ENCODE measurements around the gene AGRN.
"Not testable (repeated sequence)": the region's sequence is repeated elsewhere in the genome, so short reads cannot be mapped to it uniquely, and the experiment has no call there.

Gene AGRN

DNA sequence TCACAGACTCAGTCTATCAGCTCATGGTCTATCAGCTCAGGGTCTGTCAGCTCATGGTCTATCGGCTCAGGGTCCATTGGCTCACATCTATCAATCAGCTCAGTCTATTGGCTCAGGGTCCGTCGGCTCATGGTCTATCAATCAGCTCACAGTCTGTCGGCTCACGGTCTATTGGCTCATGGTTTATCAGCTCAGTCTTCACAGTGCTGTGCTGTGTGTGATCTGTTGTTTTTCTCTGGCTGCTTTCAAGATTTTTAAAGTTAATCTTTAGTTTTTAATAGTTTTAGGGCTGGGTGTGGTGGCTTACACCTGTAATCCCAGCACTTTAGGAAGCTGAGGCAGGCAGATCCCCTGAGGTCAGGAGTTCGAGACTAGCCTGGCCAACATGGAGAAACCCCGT, 81.6 kb downstream of the AGRN start:
- TF ChIP-seq, protein P1, sequence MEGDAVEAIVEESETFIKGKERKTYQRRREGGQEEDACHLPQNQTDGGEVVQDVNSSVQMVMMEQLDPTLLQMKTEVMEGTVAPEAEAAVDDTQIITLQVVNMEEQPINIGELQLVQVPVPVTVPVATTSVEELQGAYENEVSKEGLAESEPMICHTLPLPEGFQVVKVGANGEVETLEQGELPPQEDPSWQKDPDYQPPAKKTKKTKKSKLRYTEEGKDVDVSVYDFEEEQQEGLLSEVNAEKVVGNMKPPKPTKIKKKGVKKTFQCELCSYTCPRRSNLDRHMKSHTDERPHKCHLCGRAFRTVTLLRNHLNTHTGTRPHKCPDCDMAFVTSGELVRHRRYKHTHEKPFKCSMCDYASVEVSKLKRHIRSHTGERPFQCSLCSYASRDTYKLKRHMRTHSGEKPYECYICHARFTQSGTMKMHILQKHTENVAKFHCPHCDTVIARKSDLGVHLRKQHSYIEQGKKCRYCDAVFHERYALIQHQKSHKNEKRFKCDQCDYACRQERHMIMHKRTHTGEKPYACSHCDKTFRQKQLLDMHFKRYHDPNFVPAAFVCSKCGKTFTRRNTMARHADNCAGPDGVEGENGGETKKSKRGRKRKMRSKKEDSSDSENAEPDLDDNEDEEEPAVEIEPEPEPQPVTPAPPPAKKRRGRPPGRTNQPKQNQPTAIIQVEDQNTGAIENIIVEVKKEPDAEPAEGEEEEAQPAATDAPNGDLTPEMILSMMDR (conservative IDR thresholded peaks at IDR 0.05; ENCODE audit: low read depth, low read length): no peak
- no peaks in the 10 kb centered on the region for H3K36me3 ChIP-seq (ENCODE audit: insufficient read depth)

DNA sequence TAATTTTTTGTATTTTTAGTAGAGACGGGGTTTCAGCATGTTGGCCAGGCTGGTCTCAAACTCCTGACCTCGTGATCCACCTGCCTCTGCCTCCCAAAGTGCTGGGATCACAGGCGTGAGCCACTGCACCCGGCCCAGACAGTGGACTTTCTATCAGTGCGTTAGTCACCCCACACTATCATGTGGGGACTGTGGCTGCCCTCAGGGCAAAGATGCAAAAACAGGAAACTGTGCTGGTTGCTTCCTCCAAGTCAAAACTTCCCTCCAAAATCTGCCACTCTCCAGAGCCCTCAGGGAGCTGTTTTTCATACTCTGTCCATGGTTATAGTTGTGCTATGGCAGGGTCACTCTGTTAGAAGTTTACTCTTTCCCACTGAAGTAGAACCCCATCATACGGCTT, 84.2 kb downstream of the AGRN start:
- H3K4me2 ChIP-seq; H3K36me3 ChIP-seq (ENCODE audit: insufficient read depth); H3K4me1 ChIP-seq (ENCODE audit: low read depth, poor library complexity, severe bottlenecking); H3K9ac ChIP-seq; H3K4me3 ChIP-seq (IDR thresholded peaks at IDR 0.05; ENCODE audit: insufficient read depth, low read depth, low read length); H3K27ac ChIP-seq; H4K20me1 ChIP-seq (ENCODE audit: insufficient read depth); H3K27me3 ChIP-seq (ENCODE audit: insufficient read depth, low read depth); H2AFZ ChIP-seq (ENCODE audit: low read depth): not testable (repeated sequence)
- peaks cover 14% of the 10 kb centered on the region; the same call in 1 of the 2 replicates for H3K79me2 ChIP-seq (ENCODE audit: insufficient read depth, low read depth)

More for the DNA sequence above, 81.6 kb downstream of the AGRN start:
- Histone ChIP-seq H3K27me3 (ENCODE audit: insufficient read depth, low read depth) (no peaks in the 10 kb centered on the region), H4K20me1 (ENCODE audit: insufficient read depth) (no peaks in the 10 kb centered on the region), H3K4me2 (no peak overlapping the region), H3K9ac (no peak overlapping the region), H3K27ac (no peak overlapping the region), H3K4me3 (IDR thresholded peaks at IDR 0.05; ENCODE audit: insufficient read depth, low read depth, low read length) (no peak overlapping the region), H3K4me1 (ENCODE audit: low read depth, poor library complexity, severe bottlenecking) (no peaks in the 10 kb centered on the region), H2AFZ (ENCODE audit: low read depth) (no peak overlapping the region), H3K79me2 (ENCODE audit: insufficient read depth, low read depth) (peaks cover 11% of the 10 kb centered on the region; the same call in 1 of the 2 replicates)
